ENCODE measurements around the gene G3BP1. TPM values are rescaled to one million over a fixed set of nuclear protein-coding genes. Genes with fewer than 3 reads are reported as not detected.
A peak's percentile ranks its signal among the peaks of the same experiment; 100 is the strongest.

G3BP1 gene
- total and polyA plus RNA-seq, 8 donors, result 7.8 to 94.8 (median 59.1) TPM

DNA sequence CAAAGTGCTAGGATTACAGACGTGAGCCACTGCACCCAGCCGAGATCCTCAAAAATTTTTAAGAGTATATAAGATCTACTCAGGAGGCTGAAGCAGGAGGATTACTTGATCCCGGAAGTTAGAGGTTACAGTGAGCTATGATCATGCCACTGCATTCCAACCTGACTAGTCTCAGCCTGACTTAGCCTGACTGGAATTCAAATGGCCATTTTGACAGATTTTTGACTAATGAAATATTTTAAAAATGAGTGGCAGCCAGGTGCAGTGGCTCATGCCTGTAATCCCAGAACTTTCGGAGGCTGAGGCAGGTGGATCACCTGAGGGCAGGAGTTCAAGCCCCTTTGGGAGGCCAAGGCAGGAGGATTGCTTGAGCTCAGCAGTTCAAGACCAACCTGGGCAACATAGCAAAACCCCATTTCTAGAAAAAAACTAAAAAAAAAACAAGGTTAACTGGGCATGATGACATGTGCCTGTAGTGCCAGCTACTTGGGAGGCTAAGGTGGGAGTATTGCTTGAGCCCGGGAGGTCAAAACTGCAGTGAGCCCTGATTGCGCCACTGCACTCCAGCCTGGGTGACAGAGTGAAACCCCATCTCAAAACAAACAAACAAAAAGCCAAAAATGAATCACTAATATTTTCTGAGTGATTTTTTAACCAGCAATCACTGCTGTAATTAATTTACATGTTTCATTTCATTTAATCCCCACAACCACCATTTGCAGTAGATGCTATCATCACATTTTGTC lies 29.9 kb upstream of the G3BP1 start:
- no peak for DNase-seq
- Histone ChIP-seq H3K9me3 (no peaks in the 10 kb centered on the region), H3K36me3 (peaks cover 0 to 13% (median 0%) of the 10 kb centered on the region in 3 donors), H3K27me3 (no peaks in the 10 kb centered on the region), H3K4me1 (no peaks in the 10 kb centered on the region), H3K27ac (no peak overlapping the region), H3K4me3 (no peak overlapping the region)
- TF ChIP-seq CTCF (IDR thresholded peaks at IDR 0.05), result no peak
- ATAC-seq, result no peak
- no peak for FAIRE-seq
- WGBS, 2 donors, result 88 to 96% methylated on average over 6 of the region's 6 CpGs
- intact Hi-C loops (cut with DNase I), result loop anchor here in 2 of 3 donors (5.0 kb wide), 1 partner anchor 85 kb away; no protein-coding TSS in a partner anchor

DNA sequence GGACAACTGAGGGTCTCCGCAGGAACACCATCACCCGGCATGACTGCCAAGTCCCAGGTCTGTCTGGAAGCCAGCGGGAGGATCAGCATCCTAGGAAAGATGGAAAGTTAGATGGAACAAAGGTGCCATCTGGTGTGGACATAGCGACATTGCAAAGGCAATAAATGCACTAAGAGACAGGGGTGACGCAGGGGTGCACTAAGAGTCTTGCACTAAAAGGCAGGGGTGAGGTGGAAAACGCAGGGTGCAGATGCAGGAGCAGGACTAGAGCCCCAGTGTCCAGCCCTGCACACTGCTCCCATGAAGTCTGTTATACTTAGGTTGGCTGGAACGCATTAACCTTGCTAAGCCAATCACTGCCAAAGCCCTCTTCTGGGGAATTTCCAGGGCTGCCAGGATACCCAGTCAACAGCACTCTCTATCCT lies 28.9 kb upstream of the G3BP1 start:
- no peak overlapping the region for H3K4me3 ChIP-seq
- no peak for DNase-seq
- intact Hi-C loops (cut with DNase I), result loop anchor here in 2 of 3 donors (5.0 kb wide), 1 partner anchor 86 kb away; no protein-coding TSS in a partner anchor
- 72 to 76% methylated on average over 7 of the region's 7 CpGs for WGBS, 2 donors
- FAIRE-seq, result no peak
- H3K36me3 ChIP-seq, result peaks cover 0 to 13% (median 0%) of the 10 kb centered on the region in 3 donors
- no peaks in the 10 kb centered on the region for H3K27me3 ChIP-seq
- no peak for TF ChIP-seq CTCF (IDR thresholded peaks at IDR 0.05)
- ATAC-seq, result peak in 3 of 4 donors; percentile 40 to 49 (median 41)
- H3K27ac ChIP-seq, result no peak overlapping the region
- H3K4me1 ChIP-seq, result no peaks in the 10 kb centered on the region
- no peaks in the 10 kb centered on the region for H3K9me3 ChIP-seq

DNA sequence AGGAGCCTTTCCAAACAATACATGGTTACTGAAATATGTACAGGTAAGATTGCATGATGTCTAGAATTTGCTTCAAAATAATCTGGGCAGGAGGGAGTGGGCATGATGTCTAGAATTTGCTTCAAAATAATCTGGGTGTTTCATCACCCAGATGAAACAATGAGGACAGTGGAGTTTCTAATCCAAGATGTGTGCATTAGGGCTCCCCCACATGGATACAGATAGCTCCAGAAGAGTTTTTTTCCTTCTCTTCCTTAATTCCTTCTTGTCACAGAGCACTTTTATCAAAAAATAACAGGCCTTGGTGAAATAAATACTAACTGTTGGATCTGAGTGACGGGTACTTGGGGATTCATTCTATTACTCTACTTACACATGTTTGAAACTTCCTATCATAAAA lies 28.2 kb upstream of the G3BP1 start:
- WGBS, 2 donors, result 85 to 89% methylated on average over 1 of the region's 1 CpG
- intact Hi-C loops (cut with DNase I), result loop anchor here in 2 of 3 donors (5.0 kb wide), 1 partner anchor 86 kb away; no protein-coding TSS in a partner anchor

GRCh38 chr5:151745071-151745705 lies 26.6 kb upstream of the G3BP1 start:
- H3K27me3 ChIP-seq, result no peaks in the 10 kb centered on the region
- FAIRE-seq, result no peak
- intact Hi-C loops (cut with DNase I), result no loop called here
- TF ChIP-seq CTCF (IDR thresholded peaks at IDR 0.05), result no peak
- DNase-seq, result no peak
- 75 to 78% methylated on average over 7 of the region's 7 CpGs for WGBS, 2 donors
- no peaks in the 10 kb centered on the region for H3K9me3 ChIP-seq
- peak in 2 of 4 donors; percentile 28 to 35 for ATAC-seq
- no peak overlapping the region for H3K27ac ChIP-seq
- no peaks in the 10 kb centered on the region for H3K4me1 ChIP-seq
- no peak overlapping the region for H3K4me3 ChIP-seq
- H3K36me3 ChIP-seq, result peaks cover 0 to 13% (median 0%) of the 10 kb centered on the region in 3 donors

More for the DNA sequence above, 28.2 kb upstream of the G3BP1 start:
- Histone ChIP-seq H3K4me1 (no peaks in the 10 kb centered on the region), H3K36me3 (peaks cover 0 to 13% (median 0%) of the 10 kb centered on the region in 3 donors), H3K27me3 (no peaks in the 10 kb centered on the region), H3K27ac (no peak overlapping the region), H3K4me3 (no peak overlapping the region), H3K9me3 (no peaks in the 10 kb centered on the region)
- TF ChIP-seq CTCF (IDR thresholded peaks at IDR 0.05), result no peak
- ATAC-seq (no peak), FAIRE-seq (no peak), DNase-seq (no peak)

All from pancreas (tissue), 10 donors.